ENCODE data around the gene SP3.

DNA sequence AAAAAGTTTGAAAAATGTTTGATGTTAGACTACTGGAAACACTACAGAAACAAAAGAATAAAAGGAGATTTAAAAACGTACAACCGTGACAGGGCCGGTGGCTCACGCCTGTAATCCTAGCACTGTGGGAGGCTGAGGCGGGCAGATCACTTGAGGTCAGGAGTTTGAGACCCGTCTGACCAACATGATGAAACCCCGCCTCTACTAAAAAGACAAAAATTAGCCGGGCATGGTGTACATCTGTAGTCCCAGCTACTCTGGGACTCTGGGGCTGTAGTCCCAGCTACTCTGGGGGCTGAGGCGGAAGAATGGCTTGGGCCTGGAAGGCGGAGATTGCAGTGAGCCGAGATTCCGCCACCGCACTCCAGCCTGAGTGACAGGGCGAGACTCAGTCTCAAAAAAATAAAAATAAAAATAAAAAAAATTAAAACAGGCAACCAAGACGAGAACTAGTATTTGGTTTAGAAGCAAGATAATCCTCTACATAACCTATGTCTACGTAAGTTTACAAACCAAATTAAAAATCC, 5.8 kb downstream of the SP3 start:
- TF ChIP-seq CTCF (IDR thresholded peaks at IDR 0.05; ENCODE audit: borderline replicate concordance, extremely low read depth, low read length, poor library complexity, severe bottlenecking) (no peak), EZH2 (IDR thresholded peaks at IDR 0.05; ENCODE audit: borderline replicate concordance, low read depth, low read length, severe bottlenecking) (no peak)

All from DND-41 (cell line).